Measurements from ENCODE around the gene LYRM7.
"Not testable (repeated sequence)": the region's sequence is repeated elsewhere in the genome, so short reads cannot be mapped to it uniquely, and the experiment has no call there.

The LYRM7 gene

DNA sequence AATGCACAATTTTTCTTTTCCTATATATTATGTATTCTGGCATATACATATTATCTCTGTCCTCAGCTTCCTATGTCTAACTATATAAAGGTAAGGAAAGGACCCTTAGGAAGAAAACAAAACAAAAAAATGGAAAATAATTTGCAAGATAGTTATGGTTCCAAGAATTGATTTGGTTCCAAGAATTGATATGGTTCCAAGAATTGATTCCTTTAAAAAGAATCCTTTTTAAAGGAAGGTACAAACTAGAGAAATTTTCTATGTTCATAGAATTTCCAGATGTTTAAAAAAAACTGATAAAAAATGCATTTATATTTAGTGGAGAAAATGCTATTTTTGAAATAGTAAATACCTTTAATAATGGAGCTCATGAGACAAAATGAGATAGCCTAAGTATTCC, 12.1 kb downstream of the LYRM7 start:
- no peak for DNase-seq

DNA sequence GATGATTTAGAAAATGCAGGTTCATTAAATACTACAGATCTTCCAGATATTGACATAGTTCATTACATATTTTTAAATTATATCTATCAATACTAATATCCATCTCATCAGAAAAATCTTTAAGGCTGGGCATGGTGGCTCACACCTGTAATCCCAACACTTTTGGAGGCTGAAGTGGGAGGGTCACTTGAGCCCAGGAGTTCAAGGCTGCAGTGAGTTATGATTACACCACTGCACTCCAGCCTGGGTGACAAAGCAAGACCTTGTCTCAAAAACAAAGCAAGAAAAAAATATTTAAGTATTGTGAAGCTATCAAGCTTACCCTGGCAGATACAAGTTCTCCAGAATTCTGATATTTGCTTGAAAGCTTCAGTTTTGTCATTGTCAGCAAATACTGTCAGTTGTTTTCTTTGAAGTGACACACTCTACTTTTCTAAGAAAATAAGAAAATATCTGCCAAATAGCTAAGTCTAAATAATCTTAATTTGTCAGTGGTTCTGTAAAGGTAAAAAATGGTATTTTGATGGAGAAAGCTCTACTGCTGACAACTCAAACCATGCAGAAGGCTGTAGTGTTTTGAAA, 14.9 kb downstream of the LYRM7 start:
- no peak for DNase-seq

GRCh38 chr5:131186561-131187256, 16.0 kb downstream of the LYRM7 start:
- DNase-seq: peak in 1 of 2 experiments; percentile 23

GRCh38 chr5:131193106-131193505, 22.4 kb downstream of the LYRM7 start:
- no peak for DNase-seq

DNA sequence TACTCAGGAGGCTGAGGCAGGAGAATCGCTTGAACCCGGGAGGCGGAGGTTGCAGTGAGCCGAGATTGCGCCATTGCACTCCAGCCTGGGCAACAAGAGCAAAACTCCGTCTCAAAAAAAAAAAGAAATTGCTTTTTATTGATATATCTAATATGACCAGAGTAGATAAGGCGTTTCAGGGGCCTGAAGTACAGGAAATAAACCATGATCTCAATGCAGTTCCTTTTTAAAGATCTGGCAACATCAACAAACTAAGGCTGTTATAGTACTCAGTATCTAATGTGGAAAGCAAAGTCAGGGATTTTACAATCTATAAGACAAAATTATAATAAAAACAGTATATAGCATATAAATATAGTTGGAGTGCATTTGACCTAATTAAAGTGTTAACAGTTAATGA, 23.2 kb downstream of the LYRM7 start:
- not testable (repeated sequence) for DNase-seq

GRCh38 chr5:131194725-131195124, 24.0 kb downstream of the LYRM7 start:
- DNase-seq: no peak

DNA sequence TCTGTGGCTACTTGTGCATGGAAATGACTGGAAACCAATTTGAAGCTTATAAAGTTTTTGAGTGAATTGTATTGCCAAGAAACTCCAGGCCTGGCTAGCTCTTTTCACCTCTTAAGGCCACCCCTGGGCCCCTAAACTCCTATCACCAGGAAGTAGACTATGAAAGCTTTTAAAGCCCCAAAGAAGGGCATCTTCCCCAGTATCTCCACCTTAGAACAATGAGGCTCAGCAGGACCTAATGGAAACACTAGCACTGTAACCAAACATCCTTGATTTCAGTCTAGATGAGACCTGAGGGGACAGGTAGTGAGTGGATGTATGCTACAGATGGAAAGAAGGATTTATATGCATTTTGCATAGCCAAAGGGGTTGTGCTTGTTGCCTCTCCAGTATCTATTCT, 25.0 kb downstream of the LYRM7 start:
- no peak for DNase-seq

DNA sequence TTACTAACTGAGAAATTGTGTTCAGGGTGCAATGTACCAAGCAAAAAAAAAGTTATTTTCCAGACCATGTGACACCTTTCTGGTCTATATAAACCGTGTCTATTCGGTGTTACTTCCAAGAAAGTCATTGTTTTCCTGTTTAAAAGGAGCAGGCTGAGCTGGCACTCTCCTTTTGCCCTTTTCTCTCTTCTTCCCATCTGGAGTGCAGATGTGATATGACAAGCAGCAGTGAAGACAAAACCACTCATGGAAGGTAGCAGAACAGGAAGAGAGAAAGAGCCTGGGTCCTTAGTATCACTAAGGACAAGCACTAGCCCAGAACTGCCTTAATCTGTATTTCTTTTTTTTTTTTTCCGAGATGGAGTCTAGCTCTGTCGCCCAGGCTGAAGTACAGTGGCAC, 25.6 kb downstream of the LYRM7 start:
- no peak for DNase-seq

GRCh38 chr5:131198625-131199024, 27.9 kb downstream of the LYRM7 start:
- no peak for DNase-seq

DNA sequence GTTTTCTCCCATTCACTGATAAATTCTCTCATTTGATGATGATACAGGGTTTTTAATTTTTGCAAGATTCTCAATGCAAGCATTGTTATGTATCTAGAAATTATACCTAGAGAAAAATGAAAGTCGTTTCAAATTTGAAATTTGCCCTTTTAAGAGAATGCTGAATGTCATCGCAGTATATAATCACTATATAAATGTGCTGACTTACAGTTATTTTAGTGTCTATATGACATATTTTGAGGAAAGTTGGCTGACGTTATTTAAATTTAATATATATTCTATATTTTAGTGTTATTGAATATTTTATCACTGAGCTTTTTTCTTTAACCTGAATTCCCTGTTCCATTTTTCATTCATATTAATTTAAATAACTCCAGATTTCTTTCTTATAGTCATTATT, 29.8 kb downstream of the LYRM7 start:
- DNase-seq: no peak

DNA sequence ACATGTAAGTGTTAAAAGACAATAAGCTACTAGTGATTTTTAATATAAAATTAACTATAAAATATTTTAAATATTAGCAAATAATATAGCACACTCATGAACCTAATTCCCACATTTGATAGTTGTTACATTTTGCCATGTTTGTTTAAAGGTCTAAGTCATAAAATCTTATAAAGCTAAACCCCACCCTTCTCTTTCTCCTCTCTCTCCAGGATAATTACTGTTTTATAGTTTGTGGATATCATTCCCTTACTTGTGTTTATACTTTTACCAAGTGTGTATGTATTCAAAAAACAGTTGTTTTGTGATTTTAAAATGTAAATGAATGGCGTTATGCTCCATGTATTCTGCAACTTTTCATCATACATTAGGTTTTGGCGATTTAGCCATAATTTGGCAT, 34.2 kb downstream of the LYRM7 start:
- DNase-seq: no peak

GRCh38 chr5:131206061-131206460, 35.3 kb downstream of the LYRM7 start:
- DNase-seq: no peak

DNA sequence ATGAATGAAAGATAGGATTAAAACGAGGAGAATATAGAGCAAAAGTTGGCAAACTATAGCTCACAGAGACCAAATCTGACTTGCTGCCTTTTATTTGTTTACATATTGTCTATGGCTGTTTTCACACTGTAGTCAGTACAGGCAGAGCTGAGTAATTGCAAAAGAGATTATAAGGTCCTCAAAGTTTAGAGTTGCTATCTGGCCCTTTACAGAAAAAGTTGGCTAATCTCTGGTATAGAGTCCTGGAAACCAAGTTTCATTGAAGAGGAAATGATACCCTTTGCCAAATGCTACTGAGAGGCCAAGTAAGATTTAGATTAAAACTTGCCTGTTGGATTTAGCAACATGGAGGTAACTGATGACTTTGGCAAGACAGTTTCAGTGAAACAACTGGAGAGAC, 36.0 kb downstream of the LYRM7 start:
- DNase-seq: no peak

- no peak for DNase-seq
Observed at GRCh38 chr5:131209175-131209505, 38.4 kb downstream of the LYRM7 start.

- no peak for DNase-seq
Observed at GRCh38 chr5:131209506-131210150, 38.9 kb downstream of the LYRM7 start.

GRCh38 chr5:131210151-131210510, 39.4 kb downstream of the LYRM7 start:
- no peak for DNase-seq

- no peak for DNase-seq
Observed at GRCh38 chr5:131211669-131212068, 40.9 kb downstream of the LYRM7 start.

DNA sequence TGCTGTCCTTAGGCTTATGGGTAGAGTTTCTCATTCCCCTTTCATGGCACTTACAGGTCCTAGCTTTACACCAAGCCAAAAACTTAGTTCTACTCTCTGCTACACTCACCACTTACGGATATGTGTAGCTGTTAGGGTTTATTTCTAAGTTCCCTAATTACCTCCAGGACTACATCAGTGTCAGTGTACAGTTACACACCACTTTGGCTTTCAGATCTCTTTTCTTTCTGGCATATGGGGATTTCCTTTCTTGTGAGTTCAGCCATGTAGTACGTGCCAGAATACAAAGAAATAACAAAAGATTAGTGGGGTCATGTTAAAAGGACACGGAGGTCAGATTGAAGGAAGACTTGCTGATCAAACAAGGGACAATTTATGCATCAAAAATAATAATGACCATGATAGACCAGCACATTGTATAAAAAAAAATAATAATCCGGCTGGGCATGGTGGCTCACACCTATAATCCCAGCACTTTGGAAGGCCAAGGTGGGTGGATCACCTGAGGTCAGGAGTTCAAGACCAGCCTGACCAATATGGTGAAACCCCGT, 41.8 kb downstream of the LYRM7 start:
- no peak for DNase-seq

DNA sequence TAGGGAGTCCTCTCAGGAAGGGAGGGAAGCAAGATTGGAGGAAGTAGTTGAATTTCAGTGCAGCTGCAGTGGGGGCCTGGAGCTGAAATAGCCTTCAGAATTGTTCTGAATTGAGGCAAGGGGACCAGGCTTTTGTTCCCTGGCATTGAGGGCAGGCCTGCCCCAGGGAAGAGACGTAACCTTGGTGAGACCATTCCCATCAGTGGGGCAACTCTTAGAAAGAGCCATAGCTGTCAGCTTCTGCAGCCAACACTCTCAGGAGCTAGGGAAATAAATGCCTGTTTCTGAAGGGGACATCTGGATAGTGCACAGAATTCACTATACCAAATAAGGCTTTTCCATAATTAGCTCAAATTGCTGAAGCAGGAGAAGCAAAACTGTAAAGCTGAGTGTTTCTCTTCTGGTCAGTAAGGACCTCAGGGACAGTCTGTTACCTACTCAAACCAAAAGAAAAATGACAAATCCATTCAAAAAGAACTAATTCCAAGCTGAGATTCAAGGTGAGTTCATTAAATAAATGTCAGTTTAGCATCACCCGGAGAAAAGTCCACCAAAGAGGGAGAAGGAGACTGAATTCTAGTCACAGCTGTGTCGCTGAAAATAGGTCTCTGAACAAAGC, 44.0 kb downstream of the LYRM7 start:
- DNase-seq: no peak

DNA sequence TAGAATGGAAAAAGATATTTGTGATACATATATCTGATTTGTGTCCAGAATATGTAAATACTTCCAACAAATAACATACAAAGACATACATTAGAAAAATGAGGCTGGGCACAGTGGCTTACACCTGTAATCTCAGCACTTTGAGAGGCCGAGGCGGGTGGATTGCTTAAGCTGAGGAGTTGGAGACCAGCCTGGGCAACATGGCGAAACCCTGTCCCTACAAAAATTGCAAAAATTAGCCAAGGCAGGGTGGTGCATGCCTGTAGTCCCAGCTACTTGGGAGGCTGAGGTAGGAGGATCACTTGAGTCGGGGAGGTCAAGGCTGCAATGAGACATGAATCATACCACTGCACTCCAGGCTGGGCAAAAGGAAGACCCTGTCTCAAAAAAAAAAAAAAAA, 47.0 kb downstream of the LYRM7 start:
- DNase-seq: no peak

DNA sequence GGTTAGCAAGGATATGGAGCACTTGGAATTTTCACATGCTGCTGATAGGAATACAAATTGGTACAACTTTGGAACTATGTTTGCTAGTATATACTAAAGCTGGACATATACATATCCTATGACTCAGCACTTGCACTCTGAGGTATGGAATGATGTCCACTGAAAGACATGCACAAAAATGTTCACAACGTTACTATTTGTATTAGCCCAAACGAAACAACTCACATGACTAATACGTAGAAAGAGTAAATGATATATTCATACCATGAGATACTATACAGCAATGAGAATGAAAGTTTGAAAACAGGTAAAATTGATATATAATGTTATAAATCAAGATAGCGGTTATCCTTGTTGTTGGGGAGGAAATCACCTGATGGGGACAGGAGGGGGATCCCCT, 47.6 kb downstream of the LYRM7 start:
- DNase-seq: no peak

DNA sequence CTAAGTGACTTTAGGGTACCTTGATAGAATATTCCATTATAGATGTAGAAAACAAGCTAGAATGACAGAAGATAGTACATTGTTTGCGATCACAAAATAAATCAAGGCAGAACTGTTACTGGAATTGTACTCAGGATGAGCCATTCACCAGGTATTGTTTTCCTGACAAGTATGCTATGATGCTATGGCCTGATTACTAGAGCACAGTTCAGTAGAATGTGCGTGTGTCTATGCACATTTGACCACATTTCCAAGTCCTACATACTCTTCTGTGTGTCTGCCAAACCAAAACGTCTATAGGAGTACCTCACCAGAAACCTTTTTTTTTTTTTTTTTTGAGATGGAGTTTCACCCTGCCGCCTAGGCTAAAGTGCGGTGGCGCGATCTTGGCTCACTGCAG, 49.8 kb downstream of the LYRM7 start:
- DNase-seq: no peak

- DNase-seq: no peak
Observed at GRCh38 chr5:131221008-131221703, 50.4 kb downstream of the LYRM7 start.
